HG03280 (cell line): ENCODE data around the gene SRRM4.
"Not testable (repeated sequence)": the region's sequence is repeated elsewhere in the genome, so short reads cannot be mapped to it uniquely, and the experiment has no call there.

ENCODE experiments used
- ATAC-seq: cut with Tn5 transposase; IDR thresholded peaks from one replicate; pipeline ENCODE4 v1.9.1; 2021; ENCODE audit warnings: mild to moderate bottlenecking, moderate library complexity; ENCODE audit not compliant: unreplicated experiment

The SRRM4 gene

GRCh38 chr12:119069147-119069642 is 87.9 kb downstream of the SRRM4 start:
- no peak for ATAC-seq

- ATAC-seq: no peak
These were observed 89.8 kb downstream of the SRRM4 start for GRCh38 chr12:119071176-119071575.

GRCh38 chr12:119071638-119072231 is 90.4 kb downstream of the SRRM4 start:
- no peak for ATAC-seq

- no peak for ATAC-seq
These were observed 91.1 kb downstream of the SRRM4 start for GRCh38 chr12:119072440-119072839.

GRCh38 chr12:119075222-119075787 is 94.0 kb downstream of the SRRM4 start:
- no peak for ATAC-seq

- ATAC-seq: no peak
These were observed 94.6 kb downstream of the SRRM4 start for GRCh38 chr12:119075918-119076317.

- ATAC-seq: no peak
These were observed 98.2 kb downstream of the SRRM4 start for GRCh38 chr12:119079530-119079929.

GRCh38 chr12:119082016-119082415 is 100.7 kb downstream of the SRRM4 start:
- no peak for ATAC-seq

- no peak for ATAC-seq
These were observed 101.2 kb downstream of the SRRM4 start for GRCh38 chr12:119082496-119082895.

- ATAC-seq: no peak
These were observed 107.5 kb downstream of the SRRM4 start for GRCh38 chr12:119088685-119089379.

- no peak for ATAC-seq
These were observed 108.2 kb downstream of the SRRM4 start for GRCh38 chr12:119089380-119090013.

GRCh38 chr12:119090276-119090675 is 108.9 kb downstream of the SRRM4 start:
- no peak for ATAC-seq

- no peak for ATAC-seq
These were observed 109.5 kb downstream of the SRRM4 start for GRCh38 chr12:119090865-119091264.

- ATAC-seq: no peak
These were observed 115.3 kb downstream of the SRRM4 start for GRCh38 chr12:119096429-119097202.

GRCh38 chr12:119100933-119101332 is 119.6 kb downstream of the SRRM4 start:
- ATAC-seq: no peak

GRCh38 chr12:119102274-119102673 is 120.9 kb downstream of the SRRM4 start:
- ATAC-seq: no peak

- no peak for ATAC-seq
These were observed 121.4 kb downstream of the SRRM4 start for GRCh38 chr12:119102714-119103113.

- ATAC-seq: not testable (repeated sequence)
These were observed 123.6 kb downstream of the SRRM4 start for GRCh38 chr12:119104969-119105368.

GRCh38 chr12:119113496-119113986 is 132.2 kb downstream of the SRRM4 start:
- no peak for ATAC-seq

GRCh38 chr12:119114294-119114693 is 133.0 kb downstream of the SRRM4 start:
- no peak for ATAC-seq
